ENCODE data around the gene OIP5.
"Not testable (repeated sequence)": the region's sequence is repeated elsewhere in the genome, so short reads cannot be mapped to it uniquely, and the experiment has no call there.

OIP5 gene

DNA sequence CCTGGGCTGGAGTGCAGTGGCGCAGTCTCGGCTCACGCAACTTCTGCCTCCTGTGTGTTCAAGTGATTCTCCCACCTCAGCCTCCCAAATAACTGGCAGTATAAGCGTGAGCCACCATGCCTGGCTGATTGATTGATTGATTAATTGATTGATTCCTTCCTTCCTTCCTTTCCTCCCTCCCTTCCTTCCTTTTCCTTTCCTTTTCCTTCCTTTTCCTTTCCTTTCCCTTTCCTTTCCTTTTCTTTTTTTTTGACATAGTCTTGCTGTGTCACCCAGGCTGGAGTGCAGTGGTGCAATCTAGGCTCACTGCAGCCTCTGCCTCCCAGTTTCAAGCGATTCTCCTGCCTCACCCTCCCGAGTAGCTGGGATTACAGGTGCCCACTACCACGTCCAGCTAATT lies 71.5 kb downstream of the OIP5 start:
- not testable (repeated sequence) for DNase-seq (ENCODE audit: low read depth, low spot score)

DNA sequence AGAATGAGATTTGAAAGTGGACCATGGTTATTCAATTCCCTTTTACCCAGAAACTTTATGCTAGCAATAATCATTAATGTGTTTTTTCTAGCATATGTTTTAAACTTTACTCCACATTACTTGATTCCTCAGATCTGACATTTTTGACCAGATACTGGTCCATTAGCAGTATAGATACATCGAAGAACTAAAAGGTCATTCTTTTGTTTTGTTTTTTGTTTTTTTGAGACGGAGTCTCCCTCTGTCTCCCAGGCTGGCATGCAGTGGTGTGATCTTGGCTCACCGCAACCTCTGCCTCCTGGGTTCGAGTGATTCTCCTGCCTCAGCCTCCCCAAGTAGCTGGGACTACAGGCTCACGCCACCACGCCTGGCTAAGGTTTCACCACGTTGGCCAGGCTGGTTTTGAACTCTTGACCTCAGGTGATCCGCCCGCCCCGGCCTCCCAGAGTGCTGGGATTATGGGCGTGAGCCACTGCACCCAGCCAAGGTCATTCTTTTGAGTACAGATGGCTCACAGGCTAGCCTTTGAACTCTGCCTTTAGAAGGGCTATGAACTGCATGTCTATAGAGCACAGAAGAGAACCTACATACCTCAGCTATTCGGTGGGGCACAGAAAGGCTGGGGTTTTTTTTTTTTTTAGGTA lies 72.7 kb downstream of the OIP5 start:
- DNase-seq (ENCODE audit: low read depth, low spot score): no peak
